ENCODE data around the gene PDE4B. TPM values are rescaled to one million over a fixed set of nuclear protein-coding genes. Genes with fewer than 3 reads are reported as not detected.

PDE4B gene
- total and polyA plus RNA-seq, 7 donors = 1.6 to 17.2 (median 10.7) TPM

- H3K36me3 ChIP-seq = no peaks in the 10 kb centered on the region
- TF ChIP-seq POLR2AphosphoS5 (IDR thresholded peaks at IDR 0.05) = no peak
- no peak for TF ChIP-seq EP300 (IDR thresholded peaks at IDR 0.05)
- no peak for TF ChIP-seq CTCF (IDR thresholded peaks at IDR 0.05)
- TF ChIP-seq POLR2A (IDR thresholded peaks at IDR 0.05) = no peak
- no peak overlapping the region for H3K27ac ChIP-seq
- H3K4me3 ChIP-seq = no peak overlapping the region
- H3K9me3 ChIP-seq = no peaks in the 10 kb centered on the region
- no peak for DNase-seq
- 10 to 62% methylated on average over 3 of the region's 3 CpGs for WGBS, 2 donors
- peaks cover 0 to 12% (median 10%) of the 10 kb centered on the region in 4 donors for H3K4me1 ChIP-seq
- intact Hi-C loops (cut with DNase I) = no loop called here
- no peaks in the 10 kb centered on the region for H3K27me3 ChIP-seq
Measured at GRCh38 chr1:65955071-65955470, 162.4 kb downstream of the PDE4B start.

GRCh38 chr1:65955503-65955902, 162.8 kb downstream of the PDE4B start:
- WGBS, 2 donors = 24 to 65% methylated on average over 6 of the region's 6 CpGs
- Histone ChIP-seq H3K4me3 (no peak overlapping the region), H3K27me3 (no peaks in the 10 kb centered on the region), H3K9me3 (no peaks in the 10 kb centered on the region), H3K36me3 (no peaks in the 10 kb centered on the region), H3K4me1 (peaks cover 0 to 14% (median 12%) of the 10 kb centered on the region in 4 donors), H3K27ac (no peak overlapping the region)
- intact Hi-C loops (cut with DNase I) = no loop called here
- DNase-seq = no peak
- TF ChIP-seq CTCF (IDR thresholded peaks at IDR 0.05) = no peak

- no peaks in the 10 kb centered on the region for H3K36me3 ChIP-seq
- H3K4me3 ChIP-seq = no peak overlapping the region
- no peaks in the 10 kb centered on the region for H3K9me3 ChIP-seq
- H3K27ac ChIP-seq = no peak overlapping the region
- H3K27me3 ChIP-seq = no peaks in the 10 kb centered on the region
- TF ChIP-seq CTCF (IDR thresholded peaks at IDR 0.05) (peak; percentile 58 to 81 (median 66)), EP300 (IDR thresholded peaks at IDR 0.05) (no peak)
- intact Hi-C loops (cut with DNase I) = loop anchor here (1.0 kb wide), 2 partner anchors 284 to 488 kb away; no protein-coding TSS in a partner anchor
- WGBS, 2 donors = 38 to 50% methylated on average over 12 of the region's 12 CpGs
- peaks cover 0 to 14% (median 12%) of the 10 kb centered on the region in 4 donors for H3K4me1 ChIP-seq
- DNase-seq = no peak
Measured at GRCh38 chr1:65958561-65959350, 166.1 kb downstream of the PDE4B start.

- no peaks in the 10 kb centered on the region for H3K27me3 ChIP-seq
- intact Hi-C loops (cut with DNase I) = loop anchor here (1.0 kb wide), 2 partner anchors 282 to 486 kb away; no protein-coding TSS in a partner anchor
- DNase-seq = no peak
- no peaks in the 10 kb centered on the region for H3K9me3 ChIP-seq
- no peaks in the 10 kb centered on the region for H3K36me3 ChIP-seq
- H3K27ac ChIP-seq = no peak overlapping the region
- no peak for TF ChIP-seq POLR2A (IDR thresholded peaks at IDR 0.05)
- WGBS, 2 donors = 14 to 39% methylated on average over 7 of the region's 7 CpGs
- no peak overlapping the region for H3K4me3 ChIP-seq
- peaks cover 0 to 14% (median 12%) of the 10 kb centered on the region in 4 donors for H3K4me1 ChIP-seq
Measured at GRCh38 chr1:65959896-65960567, 167.3 kb downstream of the PDE4B start.

- no peak for TF ChIP-seq EP300 (IDR thresholded peaks at IDR 0.05)
- no peak for TF ChIP-seq POLR2A (IDR thresholded peaks at IDR 0.05)
- TF ChIP-seq CTCF (IDR thresholded peaks at IDR 0.05) = no peak
- no peak for TF ChIP-seq POLR2AphosphoS5 (IDR thresholded peaks at IDR 0.05)
- no peaks in the 10 kb centered on the region for H3K36me3 ChIP-seq
- H3K27ac ChIP-seq = no peak overlapping the region
- no peaks in the 10 kb centered on the region for H3K9me3 ChIP-seq
- no peak for DNase-seq
- 57 to 59% methylated on average over 6 of the region's 6 CpGs for WGBS, 2 donors
- peaks cover 0 to 14% (median 12%) of the 10 kb centered on the region in 4 donors for H3K4me1 ChIP-seq
- intact Hi-C loops (cut with DNase I) = no loop called here
- no peak overlapping the region for H3K4me3 ChIP-seq
- H3K27me3 ChIP-seq = no peaks in the 10 kb centered on the region
Measured at GRCh38 chr1:65963156-65963888, 170.6 kb downstream of the PDE4B start.

Data from sigmoid colon (tissue), 7 donors.